ENCODE data around the gene KRT84.

Gene KRT84, protein sequence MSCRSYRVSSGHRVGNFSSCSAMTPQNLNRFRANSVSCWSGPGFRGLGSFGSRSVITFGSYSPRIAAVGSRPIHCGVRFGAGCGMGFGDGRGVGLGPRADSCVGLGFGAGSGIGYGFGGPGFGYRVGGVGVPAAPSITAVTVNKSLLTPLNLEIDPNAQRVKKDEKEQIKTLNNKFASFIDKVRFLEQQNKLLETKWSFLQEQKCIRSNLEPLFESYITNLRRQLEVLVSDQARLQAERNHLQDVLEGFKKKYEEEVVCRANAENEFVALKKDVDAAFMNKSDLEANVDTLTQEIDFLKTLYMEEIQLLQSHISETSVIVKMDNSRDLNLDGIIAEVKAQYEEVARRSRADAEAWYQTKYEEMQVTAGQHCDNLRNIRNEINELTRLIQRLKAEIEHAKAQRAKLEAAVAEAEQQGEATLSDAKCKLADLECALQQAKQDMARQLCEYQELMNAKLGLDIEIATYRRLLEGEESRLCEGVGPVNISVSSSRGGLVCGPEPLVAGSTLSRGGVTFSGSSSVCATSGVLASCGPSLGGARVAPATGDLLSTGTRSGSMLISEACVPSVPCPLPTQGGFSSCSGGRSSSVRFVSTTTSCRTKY

DNA sequence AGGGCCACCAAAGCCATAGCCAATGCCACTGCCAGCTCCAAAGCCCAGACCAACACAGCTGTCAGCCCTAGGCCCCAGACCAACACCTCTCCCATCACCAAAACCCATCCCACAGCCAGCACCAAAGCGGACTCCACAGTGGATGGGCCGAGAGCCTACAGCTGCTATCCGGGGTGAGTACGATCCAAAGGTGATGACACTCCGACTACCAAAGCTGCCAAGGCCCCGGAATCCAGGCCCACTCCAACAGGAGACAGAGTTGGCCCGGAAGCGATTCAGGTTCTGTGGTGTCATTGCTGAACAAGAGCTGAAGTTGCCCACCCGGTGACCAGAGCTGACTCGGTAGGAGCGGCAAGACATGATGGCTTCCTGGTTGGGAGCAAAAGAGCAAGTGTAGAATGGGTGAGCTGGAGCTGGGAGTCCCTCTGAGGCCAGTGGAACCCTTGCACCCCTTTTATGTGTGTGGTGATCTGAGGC lies at the start of gene KRT84:
Gene KRT84, minus strand, starts transcription at position 427 of the 477 bp plus-strand sequence. Its CDS starts 67 bp downstream, at position 360.
- Histone ChIP-seq H3K27me3 (ENCODE audit: control insufficient read depth, insufficient read depth, low read length) (no peaks in the 10 kb centered on the region), H3K9me3 (ENCODE audit: control insufficient read depth, low read length) (no peaks in the 10 kb centered on the region), H3K36me3 (ENCODE audit: control insufficient read depth, insufficient read depth, low read length) (no peaks in the 10 kb centered on the region), H3K4me3 (ENCODE audit: low read depth, low read length) (no peak within 1 kb of the TSS), H3K4me2 (ENCODE audit: low read length) (no peak within 1 kb of the TSS), H2AFZ (no peak within 1 kb of the TSS), H3K4me1 (peaks cover 9% of the 10 kb centered on the region), H3K9ac (no peak within 1 kb of the TSS), H3K27ac (no peak within 1 kb of the TSS), H3K79me2 (no peaks in the 10 kb centered on the region)
- TF ChIP-seq, protein P1, sequence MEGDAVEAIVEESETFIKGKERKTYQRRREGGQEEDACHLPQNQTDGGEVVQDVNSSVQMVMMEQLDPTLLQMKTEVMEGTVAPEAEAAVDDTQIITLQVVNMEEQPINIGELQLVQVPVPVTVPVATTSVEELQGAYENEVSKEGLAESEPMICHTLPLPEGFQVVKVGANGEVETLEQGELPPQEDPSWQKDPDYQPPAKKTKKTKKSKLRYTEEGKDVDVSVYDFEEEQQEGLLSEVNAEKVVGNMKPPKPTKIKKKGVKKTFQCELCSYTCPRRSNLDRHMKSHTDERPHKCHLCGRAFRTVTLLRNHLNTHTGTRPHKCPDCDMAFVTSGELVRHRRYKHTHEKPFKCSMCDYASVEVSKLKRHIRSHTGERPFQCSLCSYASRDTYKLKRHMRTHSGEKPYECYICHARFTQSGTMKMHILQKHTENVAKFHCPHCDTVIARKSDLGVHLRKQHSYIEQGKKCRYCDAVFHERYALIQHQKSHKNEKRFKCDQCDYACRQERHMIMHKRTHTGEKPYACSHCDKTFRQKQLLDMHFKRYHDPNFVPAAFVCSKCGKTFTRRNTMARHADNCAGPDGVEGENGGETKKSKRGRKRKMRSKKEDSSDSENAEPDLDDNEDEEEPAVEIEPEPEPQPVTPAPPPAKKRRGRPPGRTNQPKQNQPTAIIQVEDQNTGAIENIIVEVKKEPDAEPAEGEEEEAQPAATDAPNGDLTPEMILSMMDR (IDR thresholded peaks at IDR 0.05): no peak

DNA sequence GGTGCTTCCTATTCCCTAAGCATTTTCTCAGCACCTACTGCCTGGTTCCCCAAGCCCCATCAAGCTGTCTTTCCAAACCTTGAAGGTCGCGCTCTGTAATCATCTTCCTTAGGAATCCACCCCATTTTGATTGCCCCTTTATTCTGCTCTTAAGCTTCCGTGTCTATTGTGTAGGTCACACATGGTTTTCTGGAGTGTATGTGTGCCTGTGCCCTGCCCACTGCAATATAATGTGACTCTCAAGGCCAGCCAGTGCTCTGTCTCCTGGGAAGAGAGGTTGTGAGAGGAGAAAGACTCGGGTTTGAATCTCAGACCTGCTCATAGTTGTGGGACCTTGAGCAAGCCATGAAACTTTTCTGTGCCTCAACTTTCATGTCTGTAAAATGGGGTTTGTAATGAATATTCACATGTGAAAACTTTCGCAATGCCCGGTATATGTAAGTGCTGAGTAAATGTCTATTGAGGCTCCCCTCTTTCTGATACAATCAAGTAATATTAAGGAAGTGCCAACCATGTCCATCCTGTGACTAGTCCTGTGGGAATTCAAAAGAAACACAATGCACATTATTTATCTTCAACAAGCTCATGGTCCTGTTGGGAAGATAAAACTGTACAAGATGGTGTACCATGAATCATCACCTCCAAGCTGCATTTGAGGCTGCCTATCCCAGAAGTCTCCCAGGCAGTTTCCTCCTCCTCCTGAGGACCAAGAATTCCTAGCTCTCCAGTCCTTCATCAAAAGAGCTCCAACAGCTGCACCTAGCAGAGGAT lies 49.5 kb upstream of the KRT84 start:
- TF ChIP-seq, protein P1 (IDR thresholded peaks at IDR 0.05): no peak
- Histone ChIP-seq H3K4me2 (ENCODE audit: low read length) (no peak overlapping the region), H3K79me2 (no peaks in the 10 kb centered on the region), H3K27me3 (ENCODE audit: control insufficient read depth, insufficient read depth, low read length) (no peaks in the 10 kb centered on the region), H3K9me3 (ENCODE audit: control insufficient read depth, low read length) (no peaks in the 10 kb centered on the region), H3K4me1 (no peaks in the 10 kb centered on the region), H3K9ac (no peak overlapping the region), H2AFZ (no peak overlapping the region), H3K36me3 (ENCODE audit: control insufficient read depth, insufficient read depth, low read length) (no peaks in the 10 kb centered on the region), H3K27ac (no peak overlapping the region), H3K4me3 (ENCODE audit: low read depth, low read length) (no peak overlapping the region)

DNA sequence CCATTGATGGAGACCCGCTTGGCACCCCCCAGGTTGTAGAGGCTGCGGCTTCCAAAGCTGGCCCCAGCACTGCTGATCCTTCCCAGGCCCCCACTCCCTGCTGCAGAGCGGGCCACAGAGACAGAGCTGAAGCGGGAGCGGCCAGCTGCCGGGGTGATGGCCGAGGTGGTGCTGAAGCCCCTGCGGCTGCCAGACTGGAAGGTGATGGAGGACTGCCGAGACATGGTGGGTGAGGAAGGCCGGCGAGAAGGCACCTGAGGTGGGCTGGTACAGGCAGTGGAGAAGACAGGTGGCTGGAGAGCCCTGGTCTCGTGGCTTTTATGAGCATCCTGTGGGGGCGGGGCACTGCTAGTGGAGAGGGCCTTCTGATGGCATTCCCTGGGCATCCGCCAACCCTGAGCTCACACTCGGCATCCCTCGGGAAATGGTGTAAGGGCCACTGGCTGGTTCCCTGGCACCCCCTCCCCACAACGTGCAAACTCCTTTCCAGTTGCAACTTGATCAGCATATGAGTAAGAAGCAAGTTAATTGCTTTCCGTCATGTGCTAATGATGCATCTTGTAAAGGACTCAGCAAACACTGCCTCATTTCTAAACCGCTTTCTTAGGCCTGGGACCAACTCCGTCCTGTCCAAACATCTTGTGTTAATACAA lies 48.8 kb upstream of the KRT84 start, which contains the start of gene KRT75:
Gene KRT75, minus strand, starts transcription at position 291 of the 653 bp plus-strand sequence. Its CDS starts 67 bp downstream, at position 224.
- H3K4me1 ChIP-seq: no peaks in the 10 kb centered on the region
- TF ChIP-seq, protein P1 (IDR thresholded peaks at IDR 0.05): no peak
- no peak within 1 kb of the TSS for H2AFZ ChIP-seq
- no peak within 1 kb of the TSS for H3K9ac ChIP-seq
- H3K4me2 ChIP-seq (ENCODE audit: low read length): no peak within 1 kb of the TSS
- H3K4me3 ChIP-seq (ENCODE audit: low read depth, low read length): no peak within 1 kb of the TSS
- H3K27me3 ChIP-seq (ENCODE audit: control insufficient read depth, insufficient read depth, low read length): no peaks in the 10 kb centered on the region
- no peaks in the 10 kb centered on the region for H3K36me3 ChIP-seq (ENCODE audit: control insufficient read depth, insufficient read depth, low read length)
- H3K79me2 ChIP-seq: no peaks in the 10 kb centered on the region
- H3K27ac ChIP-seq: no peak within 1 kb of the TSS
- H3K9me3 ChIP-seq (ENCODE audit: control insufficient read depth, low read length): no peaks in the 10 kb centered on the region

DNA sequence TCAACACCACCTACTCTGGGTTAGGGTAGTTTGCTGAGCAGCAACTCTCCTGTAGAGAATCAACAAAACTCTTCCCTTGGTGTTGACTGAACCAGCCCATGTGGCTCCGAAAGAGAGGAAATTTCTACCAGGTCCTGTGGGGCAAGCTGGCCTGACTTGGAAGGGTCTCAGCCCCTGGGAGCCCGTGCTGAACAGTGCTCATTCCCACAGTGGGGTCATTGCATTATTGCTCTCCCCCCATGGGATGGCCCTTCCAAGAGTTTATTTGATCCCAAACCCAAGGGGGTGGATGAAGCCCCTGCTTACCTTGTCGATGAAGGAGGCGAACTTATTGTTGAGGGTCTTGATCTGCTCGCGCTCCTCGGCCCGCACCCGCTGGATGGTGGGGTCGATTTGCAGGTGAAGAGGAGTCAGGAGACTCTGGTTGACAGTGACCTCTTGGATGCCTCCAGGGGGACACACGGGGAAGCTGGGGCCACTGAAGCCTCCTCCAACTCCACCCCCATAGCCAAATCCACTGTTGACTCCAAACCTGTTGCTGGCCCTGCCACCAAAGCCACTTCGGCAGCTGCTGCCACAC lies 48.1 kb upstream of the KRT84 start:
- no peak overlapping the region for H3K4me2 ChIP-seq (ENCODE audit: low read length)
- H3K9me3 ChIP-seq (ENCODE audit: control insufficient read depth, low read length): no peaks in the 10 kb centered on the region
- no peak overlapping the region for H2AFZ ChIP-seq
- H3K27me3 ChIP-seq (ENCODE audit: control insufficient read depth, insufficient read depth, low read length): no peaks in the 10 kb centered on the region
- H3K27ac ChIP-seq: no peak overlapping the region
- H3K4me3 ChIP-seq (ENCODE audit: low read depth, low read length): no peak overlapping the region
- H3K79me2 ChIP-seq: no peaks in the 10 kb centered on the region
- TF ChIP-seq, protein P1 (IDR thresholded peaks at IDR 0.05): no peak
- no peaks in the 10 kb centered on the region for H3K4me1 ChIP-seq
- no peaks in the 10 kb centered on the region for H3K36me3 ChIP-seq (ENCODE audit: control insufficient read depth, insufficient read depth, low read length)
- H3K9ac ChIP-seq: no peak overlapping the region
